ENCODE results near the gene GTF3C4.

The GTF3C4 gene

GRCh38 chr9:132699956-132700355, 29.7 kb downstream of the GTF3C4 start:
- Histone ChIP-seq H3K36me3 (ENCODE audit: low read length) (no peaks in the 10 kb centered on the region; the same call in 1 of the 2 replicates), H3K9ac (ENCODE audit: low read length) (no peak overlapping the region), H4K20me1 (ENCODE audit: low read depth, low read length) (no peaks in the 10 kb centered on the region), H3K9me2 (replicated peaks; ENCODE audit: insufficient read depth, low read length) (no peaks in the 10 kb centered on the region), H3K79me2 (ENCODE audit: insufficient read depth, low read length) (no peaks in the 10 kb centered on the region), H3K27ac (ENCODE audit: low read depth, low read length) (no peak overlapping the region), H2AFZ (ENCODE audit: low read depth, low read length, severe bottlenecking) (no peak overlapping the region), H3K4me2 (ENCODE audit: low read depth, low read length, poor library complexity, severe bottlenecking) (no peak overlapping the region), H3F3A (ENCODE audit: insufficient read depth) (no peaks in the 10 kb centered on the region), H3K9me3 (ENCODE audit: insufficient read depth, low read length) (peaks cover 27% of the 10 kb centered on the region), H3K27me3 (ENCODE audit: low read length) (no peaks in the 10 kb centered on the region), H3K4me3 (ENCODE audit: insufficient read depth, low read length, poor library complexity, severe bottlenecking) (no peak overlapping the region)
- TF ChIP-seq CTCF (IDR thresholded peaks at IDR 0.05; ENCODE audit: insufficient read depth, low read length, poor library complexity, severe bottlenecking) (no peak), EZH2phosphoT487 (conservative IDR thresholded peaks at IDR 0.05; ENCODE audit: low read length) (no peak)

GRCh38 chr9:132702254-132702653, 32.0 kb downstream of the GTF3C4 start:
- H4K20me1 ChIP-seq (ENCODE audit: low read depth, low read length) = no peaks in the 10 kb centered on the region
- no peak overlapping the region for H3K4me2 ChIP-seq (ENCODE audit: low read depth, low read length, poor library complexity, severe bottlenecking)
- H3F3A ChIP-seq (ENCODE audit: insufficient read depth) = no peaks in the 10 kb centered on the region
- peaks cover 11% of the 10 kb centered on the region for H3K9me3 ChIP-seq (ENCODE audit: insufficient read depth, low read length)
- no peak for TF ChIP-seq EZH2phosphoT487 (conservative IDR thresholded peaks at IDR 0.05; ENCODE audit: low read length)
- no peak for TF ChIP-seq CTCF (IDR thresholded peaks at IDR 0.05; ENCODE audit: insufficient read depth, low read length, poor library complexity, severe bottlenecking)
- no peaks in the 10 kb centered on the region for H3K27me3 ChIP-seq (ENCODE audit: low read length)
- H3K79me2 ChIP-seq (ENCODE audit: insufficient read depth, low read length) = no peaks in the 10 kb centered on the region
- H3K4me3 ChIP-seq (ENCODE audit: insufficient read depth, low read length, poor library complexity, severe bottlenecking) = no peak overlapping the region
- H3K9me2 ChIP-seq (replicated peaks; ENCODE audit: insufficient read depth, low read length) = no peaks in the 10 kb centered on the region
- no peak overlapping the region for H3K9ac ChIP-seq (ENCODE audit: low read length)
- no peak overlapping the region for H2AFZ ChIP-seq (ENCODE audit: low read depth, low read length, severe bottlenecking)
- H3K36me3 ChIP-seq (ENCODE audit: low read length) = no peaks in the 10 kb centered on the region
- H3K27ac ChIP-seq (ENCODE audit: low read depth, low read length) = no peak overlapping the region

- Histone ChIP-seq H3K9me2 (replicated peaks; ENCODE audit: insufficient read depth, low read length) (no peaks in the 10 kb centered on the region), H3K9me3 (ENCODE audit: insufficient read depth, low read length) (0 out of 2 replicates have a peak, but pooled peaks cover under 1% of the 10 kb centered on the region), H3K27me3 (ENCODE audit: low read length) (no peaks in the 10 kb centered on the region), H3K36me3 (ENCODE audit: low read length) (no peaks in the 10 kb centered on the region), H3K9ac (ENCODE audit: low read length) (no peak overlapping the region), H3K4me2 (ENCODE audit: low read depth, low read length, poor library complexity, severe bottlenecking) (no peak overlapping the region), H3K27ac (ENCODE audit: low read depth, low read length) (no peak overlapping the region), H3K79me2 (ENCODE audit: insufficient read depth, low read length) (no peaks in the 10 kb centered on the region), H4K20me1 (ENCODE audit: low read depth, low read length) (no peaks in the 10 kb centered on the region), H3F3A (ENCODE audit: insufficient read depth) (no peaks in the 10 kb centered on the region), H2AFZ (ENCODE audit: low read depth, low read length, severe bottlenecking) (no peak overlapping the region), H3K4me3 (ENCODE audit: insufficient read depth, low read length, poor library complexity, severe bottlenecking) (no peak overlapping the region)
- TF ChIP-seq CTCF (IDR thresholded peaks at IDR 0.05; ENCODE audit: insufficient read depth, low read length, poor library complexity, severe bottlenecking) = no peak
- TF ChIP-seq EZH2phosphoT487 (conservative IDR thresholded peaks at IDR 0.05; ENCODE audit: low read length) = no peak
These were observed 33.1 kb downstream of the GTF3C4 start for GRCh38 chr9:132703336-132703735.

Measured in SU-DHL-6 (cell line).